Activated CD8-positive, alpha-beta memory T cell treated with anti-CD3 and anti-CD28 coated beads, Interleukin-2, amount 50 U/mL, for 1 hour (primary cell): ENCODE results near the gene PRUNE1.

Experiments used
- DNase-seq: peaks from one replicate; pipeline ENCODE4 v3.0.0-alpha.2; 2020; ENCODE audit errors: extremely low read depth

PRUNE1 gene

GRCh38 chr1:151005729-151006319 is 2.4 kb upstream of the PRUNE1 start:
- DNase-seq: no peak

GRCh38 chr1:151006327-151007052 is 1.8 kb upstream of the PRUNE1 start, which contains the start of gene MINDY1:
MINDY1 (minus strand) TSS chr1:151006902; CDS start chr1:151002617, 4,285 bp downstream.
- no peak for DNase-seq

- DNase-seq: no peak
These were observed 401 bp upstream of the PRUNE1 start for GRCh38 chr1:151007853-151008243.

- no peak for DNase-seq
These were observed 948 bp downstream of the PRUNE1 start for GRCh38 chr1:151009206-151009587.

GRCh38 chr1:151009674-151010345 is 1.6 kb downstream of the PRUNE1 start:
- no peak for DNase-seq

GRCh38 chr1:151010346-151010726 is 2.1 kb downstream of the PRUNE1 start:
- DNase-seq: no peak

GRCh38 chr1:151011154-151011850 is 3.1 kb downstream of the PRUNE1 start:
- no peak for DNase-seq

- DNase-seq: no peak
These were observed 4.6 kb downstream of the PRUNE1 start for GRCh38 chr1:151012684-151013471.

- no peak for DNase-seq
These were observed 5.3 kb downstream of the PRUNE1 start for GRCh38 chr1:151013518-151013917.

GRCh38 chr1:151024540-151025146 is 16.4 kb downstream of the PRUNE1 start:
- peak; percentile 74 for DNase-seq

- no peak for DNase-seq
These were observed 18.2 kb downstream of the PRUNE1 start for GRCh38 chr1:151026460-151026859.

- no peak for DNase-seq
These were observed 23.9 kb downstream of the PRUNE1 start for GRCh38 chr1:151032164-151032563.

- no peak for DNase-seq
These were observed 26.9 kb downstream of the PRUNE1 start for GRCh38 chr1:151035167-151035566.

- no peak for DNase-seq
These were observed 28.1 kb downstream of the PRUNE1 start, which contains the start of gene BNIPL for GRCh38 chr1:151036356-151036755. BNIPL (plus strand) TSS chr1:151036586; CDS start chr1:151036726, 140 bp downstream.

- no peak for DNase-seq
These were observed 28.8 kb downstream of the PRUNE1 start for GRCh38 chr1:151037032-151037431.

- no peak for DNase-seq
These were observed 31.3 kb downstream of the PRUNE1 start for GRCh38 chr1:151039521-151039920.

GRCh38 chr1:151043163-151043562 is 34.9 kb downstream of the PRUNE1 start:
- DNase-seq: no peak

- DNase-seq: no peak
These were observed 39.3 kb downstream of the PRUNE1 start, which contains the start of gene C1orf56 for GRCh38 chr1:151047591-151047924. C1orf56 (plus strand) TSS chr1:151047751; CDS start chr1:151047848, 97 bp downstream.

- DNase-seq: no peak
These were observed 39.8 kb downstream of the PRUNE1 start for GRCh38 chr1:151047925-151048644.

GRCh38 chr1:151048645-151049032 is 40.4 kb downstream of the PRUNE1 start:
- DNase-seq: no peak
